K562 (cell line): ENCODE measurements around the gene GGCT. TPM values are rescaled to one million over a fixed set of nuclear protein-coding genes. Genes with fewer than 3 reads are reported as not detected.

Source experiments
- ARID2 ChIP-seq: fragments of 450-650 bp; IDR thresholded peaks from 2 replicates; pipeline ENCODE4 v1.6.1; 2017; ENCODE audit warnings: antibody characterized with exemption, mild to moderate bottlenecking
- CBX1 ChIP-seq: sonication (generic); IDR thresholded peaks from 2 replicates; pipeline ENCODE4 v1.6.1; 2016; ENCODE audit warnings: antibody characterized with exemption, low read depth, mild to moderate bottlenecking
- GABPB1 ChIP-seq: sonication (generic); formaldehyde crosslinking; IDR thresholded peaks from 2 replicates; pipeline ENCODE4 v1.8.0; 2022; ENCODE audit warnings: mild to moderate bottlenecking, missing genetic modification reagents
- GTF2E2 ChIP-seq: fragments of 200-800 bp; sonication (Bioruptor generic); IDR thresholded peaks from 2 replicates; pipeline ENCODE4 v1.6.1; 2016; ENCODE audit warnings: missing genetic modification characterization, missing compliant biosample characterization
- MTA3 ChIP-seq: fragments of 450-650 bp; formaldehyde crosslinking; IDR thresholded peaks from 2 replicates; pipeline ENCODE4 v1.6.1; 2017; ENCODE audit warnings: mild to moderate bottlenecking, borderline replicate concordance
- NELFE ChIP-seq: IDR thresholded peaks from 2 replicates; pipeline ENCODE4 v1.6.1; 2011; ENCODE audit warnings: mild to moderate bottlenecking; ENCODE audit not compliant: insufficient read depth, insufficient read length
- POLR2AphosphoS2 ChIP-seq: IDR thresholded peaks from 2 replicates; pipeline ENCODE4 v1.6.1; 2012; ENCODE audit warnings: low read length, improper control_type of control experiment
- POLR2H ChIP-seq: IDR thresholded peaks from 2 replicates; pipeline ENCODE4 v1.6.1; 2016; ENCODE audit warnings: missing genetic modification characterization, low read depth, mild to moderate bottlenecking, control low read depth, missing compliant biosample characterization, moderate library complexity
- TAF9B ChIP-seq: fragments of 450-650 bp; IDR thresholded peaks from 2 replicates; pipeline ENCODE4 v1.6.1; 2018; ENCODE audit warnings: mild to moderate bottlenecking; ENCODE audit not compliant: partially characterized antibody
- XRCC3 ChIP-seq: fragments of 450-650 bp; IDR thresholded peaks from 2 replicates; pipeline ENCODE4 v1.6.1; 2017; ENCODE audit warnings: mild to moderate bottlenecking, moderate library complexity
- YY1 ChIP-seq, 3 experiments: IDR thresholded peaks; 2 replicates each; pipeline ENCODE4 v1.6.1; 2011; ENCODE audit warnings: low read length in 2 of 3, mild to moderate bottlenecking in 2 of 3, moderate library complexity in 2 of 3, borderline replicate concordance in 1 of 3, control low read depth in 1 of 3, low read depth in 1 of 3; ENCODE audit not compliant: insufficient read depth in 3 of 3, insufficient replicate concordance in 2 of 3, control insufficient read depth in 1 of 3, insufficient read length in 1 of 3; ENCODE audit errors: extremely low read depth in 1 of 3
- ZNF3 ChIP-seq: fragments of 250-450 bp; sonication (Bioruptor Pico); IDR thresholded peaks from 2 replicates; pipeline ENCODE4 v1.5.0; 2021; ENCODE audit warnings: mild to moderate bottlenecking, moderate library complexity
- polyA plus RNA-seq, 8 experiments: library from polyadenylated mRNA; depleted of rRNA in 4 of 8; stranded (reverse) in 5 of 8; unstranded in 3 of 8; fragments of >200 nt; fragmentation: Nextera tagmentation in 2 of 8; fragmentation: Illumina TruSeq in 1 of 8; extraction: Ambion mirVana in 2 of 8; extraction: Trizol in 1 of 8; gene quantifications; 2 replicates each; pipeline versions ENCODE4 v1.2.1 to v1.2.3, GENCODE V29; 2011 to 2014; ENCODE audit warnings: inconsistent platforms in 1 of 8, missing spikeins in 1 of 8
- total RNA-seq, 7 experiments: library from RNA; depleted of rRNA in 6 of 7; stranded (reverse); fragments of >200 nt in 6 of 7; fragmentation: Illumina TruSeq in 2 of 7; extraction: Trizol in 2 of 7; gene quantifications; 2 replicates each; pipeline versions ENCODE4 v1.2.1 to v1.2.3, GENCODE V29; 2011 to 2021; ENCODE audit warnings: low replicate concordance in 1 of 7
- TF ChIP-seq, protein P1 (sequence below): fragments of 450-650 bp; formaldehyde crosslinking; IDR thresholded peaks from 2 replicates; pipeline ENCODE4 v1.4.0; 2020; ENCODE audit warnings: mild to moderate bottlenecking, mixed read lengths
- TF ChIP-seq, protein P2 (sequence below): fragments of 250-450 bp; sonication (Bioruptor Pico); IDR thresholded peaks from 2 replicates; pipeline ENCODE4 v1.4.0; 2020; ENCODE audit warnings: mild to moderate bottlenecking, moderate library complexity
- TF ChIP-seq, protein P3 (sequence below): fragments of 200-800 bp; sonication (Bioruptor generic); IDR thresholded peaks from 2 replicates; pipeline ENCODE4 v1.6.1; 2017; ENCODE audit warnings: missing genetic modification characterization, missing compliant biosample characterization
- TF ChIP-seq, protein P4 (sequence below): IDR thresholded peaks from 2 replicates; pipeline ENCODE4 v1.6.1; 2011; ENCODE audit warnings: borderline replicate concordance, low read depth, mild to moderate bottlenecking, moderate library complexity, low read length; ENCODE audit not compliant: insufficient read depth, poor library complexity, severe bottlenecking
- TF ChIP-seq, protein P5 (sequence below), 2 experiments: fragments of 450-650 bp; IDR thresholded peaks; 2 replicates each; pipeline ENCODE4 v1.6.1; 2016

Gene GGCT
- total and polyA plus RNA-seq, 9 of the 15 experiments (the other 6 are each of a cell fraction or from before 2014, with no cell fraction given), result 79.0 to 349 (median 136) TPM

- TF ChIP-seq, protein P1, sequence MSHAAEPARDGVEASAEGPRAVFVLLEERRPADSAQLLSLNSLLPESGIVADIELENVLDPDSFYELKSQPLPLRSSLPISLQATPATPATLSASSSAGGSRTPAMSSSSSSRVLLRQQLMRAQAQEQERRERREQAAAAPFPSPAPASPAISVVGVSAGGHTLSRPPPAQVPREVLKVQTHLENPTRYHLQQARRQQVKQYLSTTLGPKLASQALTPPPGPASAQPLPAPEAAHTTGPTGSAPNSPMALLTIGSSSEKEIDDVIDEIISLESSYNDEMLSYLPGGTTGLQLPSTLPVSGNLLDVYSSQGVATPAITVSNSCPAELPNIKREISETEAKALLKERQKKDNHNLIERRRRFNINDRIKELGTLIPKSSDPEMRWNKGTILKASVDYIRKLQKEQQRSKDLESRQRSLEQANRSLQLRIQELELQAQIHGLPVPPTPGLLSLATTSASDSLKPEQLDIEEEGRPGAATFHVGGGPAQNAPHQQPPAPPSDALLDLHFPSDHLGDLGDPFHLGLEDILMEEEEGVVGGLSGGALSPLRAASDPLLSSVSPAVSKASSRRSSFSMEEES (CRISPR knock-in tag), result no peak
- peak in 1 of 3 experiments; percentile 1 for TF ChIP-seq YY1 (IDR thresholded peaks at IDR 0.05; ENCODE audit: borderline replicate concordance in 1 of 3, control insufficient read depth in 1 of 3, extremely low read depth in 1 of 3, insufficient read depth in 3 of 3, insufficient read length in 1 of 3, insufficient replicate concordance in 2 of 3, low read depth in 1 of 3, low read length in 2 of 3)
- TF ChIP-seq POLR2H (tag), result peak; percentile 88
- TF ChIP-seq ARID2, result no peak
- peak; percentile 81; the same call in 1 of the 2 replicates for TF ChIP-seq MTA3
- TF ChIP-seq TAF9B, result peak; percentile 52
- 0 out of 2 replicates have a peak, but pooled peaks have one; percentile 35 for TF ChIP-seq CBX1
- TF ChIP-seq, protein P2, sequence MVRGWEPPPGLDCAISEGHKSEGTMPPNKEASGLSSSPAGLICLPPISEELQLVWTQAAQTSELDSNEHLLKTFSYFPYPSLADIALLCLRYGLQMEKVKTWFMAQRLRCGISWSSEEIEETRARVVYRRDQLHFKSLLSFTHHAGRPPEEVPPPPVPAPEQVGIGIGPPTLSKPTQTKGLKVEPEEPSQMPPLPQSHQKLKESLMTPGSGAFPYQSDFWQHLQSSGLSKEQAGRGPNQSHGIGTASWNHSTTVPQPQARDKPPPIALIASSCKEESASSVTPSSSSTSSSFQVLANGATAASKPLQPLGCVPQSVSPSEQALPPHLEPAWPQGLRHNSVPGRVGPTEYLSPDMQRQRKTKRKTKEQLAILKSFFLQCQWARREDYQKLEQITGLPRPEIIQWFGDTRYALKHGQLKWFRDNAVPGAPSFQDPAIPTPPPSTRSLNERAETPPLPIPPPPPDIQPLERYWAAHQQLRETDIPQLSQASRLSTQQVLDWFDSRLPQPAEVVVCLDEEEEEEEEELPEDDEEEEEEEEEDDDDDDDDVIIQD, result no peak
- peak; percentile 11 for TF ChIP-seq NELFE
- TF ChIP-seq ZNF3 (CRISPR knock-in tag), result no peak
- TF ChIP-seq, protein P3, sequence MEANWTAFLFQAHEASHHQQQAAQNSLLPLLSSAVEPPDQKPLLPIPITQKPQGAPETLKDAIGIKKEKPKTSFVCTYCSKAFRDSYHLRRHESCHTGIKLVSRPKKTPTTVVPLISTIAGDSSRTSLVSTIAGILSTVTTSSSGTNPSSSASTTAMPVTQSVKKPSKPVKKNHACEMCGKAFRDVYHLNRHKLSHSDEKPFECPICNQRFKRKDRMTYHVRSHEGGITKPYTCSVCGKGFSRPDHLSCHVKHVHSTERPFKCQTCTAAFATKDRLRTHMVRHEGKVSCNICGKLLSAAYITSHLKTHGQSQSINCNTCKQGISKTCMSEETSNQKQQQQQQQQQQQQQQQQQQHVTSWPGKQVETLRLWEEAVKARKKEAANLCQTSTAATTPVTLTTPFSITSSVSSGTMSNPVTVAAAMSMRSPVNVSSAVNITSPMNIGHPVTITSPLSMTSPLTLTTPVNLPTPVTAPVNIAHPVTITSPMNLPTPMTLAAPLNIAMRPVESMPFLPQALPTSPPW, result peak; percentile 52; the same call in 1 of the 2 replicates
- peak; percentile 59; the same call in 1 of the 2 replicates for TF ChIP-seq POLR2AphosphoS2
- peak; percentile 71 for TF ChIP-seq GTF2E2 (tag)
- TF ChIP-seq, protein P4, sequence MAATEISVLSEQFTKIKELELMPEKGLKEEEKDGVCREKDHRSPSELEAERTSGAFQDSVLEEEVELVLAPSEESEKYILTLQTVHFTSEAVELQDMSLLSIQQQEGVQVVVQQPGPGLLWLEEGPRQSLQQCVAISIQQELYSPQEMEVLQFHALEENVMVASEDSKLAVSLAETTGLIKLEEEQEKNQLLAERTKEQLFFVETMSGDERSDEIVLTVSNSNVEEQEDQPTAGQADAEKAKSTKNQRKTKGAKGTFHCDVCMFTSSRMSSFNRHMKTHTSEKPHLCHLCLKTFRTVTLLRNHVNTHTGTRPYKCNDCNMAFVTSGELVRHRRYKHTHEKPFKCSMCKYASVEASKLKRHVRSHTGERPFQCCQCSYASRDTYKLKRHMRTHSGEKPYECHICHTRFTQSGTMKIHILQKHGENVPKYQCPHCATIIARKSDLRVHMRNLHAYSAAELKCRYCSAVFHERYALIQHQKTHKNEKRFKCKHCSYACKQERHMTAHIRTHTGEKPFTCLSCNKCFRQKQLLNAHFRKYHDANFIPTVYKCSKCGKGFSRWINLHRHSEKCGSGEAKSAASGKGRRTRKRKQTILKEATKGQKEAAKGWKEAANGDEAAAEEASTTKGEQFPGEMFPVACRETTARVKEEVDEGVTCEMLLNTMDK, result no peak
- TF ChIP-seq XRCC3, result no peak
- TF ChIP-seq GABPB1 (CRISPR knock-in tag), result peak; percentile 86
- TF ChIP-seq, protein P5, sequence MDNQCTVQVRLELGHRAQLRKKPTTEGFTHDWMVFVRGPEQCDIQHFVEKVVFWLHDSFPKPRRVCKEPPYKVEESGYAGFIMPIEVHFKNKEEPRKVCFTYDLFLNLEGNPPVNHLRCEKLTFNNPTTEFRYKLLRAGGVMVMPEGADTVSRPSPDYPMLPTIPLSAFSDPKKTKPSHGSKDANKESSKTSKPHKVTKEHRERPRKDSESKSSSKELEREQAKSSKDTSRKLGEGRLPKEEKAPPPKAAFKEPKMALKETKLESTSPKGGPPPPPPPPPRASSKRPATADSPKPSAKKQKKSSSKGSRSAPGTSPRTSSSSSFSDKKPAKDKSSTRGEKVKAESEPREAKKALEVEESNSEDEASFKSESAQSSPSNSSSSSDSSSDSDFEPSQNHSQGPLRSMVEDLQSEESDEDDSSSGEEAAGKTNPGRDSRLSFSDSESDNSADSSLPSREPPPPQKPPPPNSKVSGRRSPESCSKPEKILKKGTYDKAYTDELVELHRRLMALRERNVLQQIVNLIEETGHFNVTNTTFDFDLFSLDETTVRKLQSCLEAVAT (IDR thresholded peaks at IDR 0.05), result peak in 1 of 2 experiments; percentile 89; a peak in 2 of 4 replicates
Measured at GRCh38 chr7:30504301-30505173, at the start of gene GGCT (continued).
